IgD-negative memory B cell (primary cell): ENCODE measurements around the gene PPIA. TPM values are rescaled to one million over a fixed set of nuclear protein-coding genes. Genes with fewer than 3 reads are reported as not detected.

Experiments used
- H3K27ac Mint-ChIP-seq, 3 donors: one replicate each; pipeline ENCODE4 v1.8.0; 2020 to 2022; ENCODE audit warnings: mild to moderate bottlenecking in 3 of 3, mixed read lengths in 3 of 3, moderate library complexity in 1 of 3
- H3K27me3 Mint-ChIP-seq: one replicate; pipeline ENCODE4 v1.8.0; 2021; ENCODE audit warnings: mixed read lengths
- H3K36me3 Mint-ChIP-seq: one replicate; pipeline ENCODE4 v1.8.0; 2020; ENCODE audit warnings: mild to moderate bottlenecking, mixed read lengths
- H3K4me1 Mint-ChIP-seq, 3 donors: one replicate each; pipeline ENCODE4 v1.8.0; 2020 to 2022; ENCODE audit warnings: mixed read lengths in 3 of 3, mild to moderate bottlenecking in 1 of 3
- H3K4me3 Mint-ChIP-seq, 4 donors: one replicate each; pipeline ENCODE4 v1.8.0; 2020 to 2022; ENCODE audit warnings: mild to moderate bottlenecking in 4 of 4, mixed read lengths in 4 of 4, moderate library complexity in 3 of 4
- H3K9me3 Mint-ChIP-seq, 3 donors: one replicate each; pipeline ENCODE4 v1.8.0; 2020 to 2021; ENCODE audit warnings: mixed read lengths in 3 of 3, mild to moderate bottlenecking in 1 of 3
- polyA plus RNA-seq: library from polyadenylated mRNA; unstranded; fragments of 300-500 nt; fragmentation: Illumina TruSeq; gene quantifications from one replicate; pipeline ENCODE4 v1.2.3, GENCODE V29; 2021

PPIA gene
- 4,265 TPM for polyA plus RNA-seq

DNA sequence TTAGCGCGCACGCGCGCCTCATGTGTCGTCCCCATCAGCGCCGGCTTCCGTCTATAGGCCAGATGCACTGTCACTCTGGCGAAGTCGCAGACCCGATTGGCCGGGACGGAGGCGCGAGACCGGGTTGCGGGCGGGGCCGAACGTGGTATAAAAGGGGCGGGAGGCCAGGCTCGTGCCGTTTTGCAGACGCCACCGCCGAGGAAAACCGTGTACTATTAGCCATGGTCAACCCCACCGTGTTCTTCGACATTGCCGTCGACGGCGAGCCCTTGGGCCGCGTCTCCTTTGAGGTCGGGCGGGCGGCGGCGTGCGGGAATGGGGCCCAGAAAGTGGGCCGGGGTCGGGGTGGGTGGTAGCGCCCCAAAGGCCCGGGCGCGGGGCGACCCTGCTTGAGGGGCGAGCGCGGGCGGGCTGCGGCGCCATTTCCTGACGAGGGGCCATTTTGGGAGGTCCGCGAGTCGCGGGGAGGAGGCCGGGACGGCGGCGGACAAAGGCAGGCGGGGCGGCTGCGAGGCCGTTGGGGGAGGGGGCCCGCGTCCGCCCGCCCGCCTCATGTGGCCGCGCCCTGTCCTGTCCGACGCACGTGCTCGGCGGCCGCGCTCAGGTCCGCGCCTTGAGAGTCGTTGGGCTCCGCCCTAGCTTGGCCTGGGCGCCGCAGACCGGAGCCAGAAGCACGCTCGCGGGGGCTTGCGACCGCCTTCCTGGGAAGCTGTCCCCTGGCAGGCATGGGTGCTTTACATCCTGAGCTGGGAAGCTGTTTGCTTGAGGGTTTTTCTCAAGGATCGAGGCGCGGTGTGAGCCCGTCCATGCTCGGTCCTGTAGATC is at the start of gene PPIA:
TSS of gene PPIA (plus strand) at position 178 of the 825 bp plus-strand sequence. CDS start at position 222, 44 bp downstream.
- H3K27me3 Mint-ChIP-seq = no peaks in the 10 kb centered on the region

DNA sequence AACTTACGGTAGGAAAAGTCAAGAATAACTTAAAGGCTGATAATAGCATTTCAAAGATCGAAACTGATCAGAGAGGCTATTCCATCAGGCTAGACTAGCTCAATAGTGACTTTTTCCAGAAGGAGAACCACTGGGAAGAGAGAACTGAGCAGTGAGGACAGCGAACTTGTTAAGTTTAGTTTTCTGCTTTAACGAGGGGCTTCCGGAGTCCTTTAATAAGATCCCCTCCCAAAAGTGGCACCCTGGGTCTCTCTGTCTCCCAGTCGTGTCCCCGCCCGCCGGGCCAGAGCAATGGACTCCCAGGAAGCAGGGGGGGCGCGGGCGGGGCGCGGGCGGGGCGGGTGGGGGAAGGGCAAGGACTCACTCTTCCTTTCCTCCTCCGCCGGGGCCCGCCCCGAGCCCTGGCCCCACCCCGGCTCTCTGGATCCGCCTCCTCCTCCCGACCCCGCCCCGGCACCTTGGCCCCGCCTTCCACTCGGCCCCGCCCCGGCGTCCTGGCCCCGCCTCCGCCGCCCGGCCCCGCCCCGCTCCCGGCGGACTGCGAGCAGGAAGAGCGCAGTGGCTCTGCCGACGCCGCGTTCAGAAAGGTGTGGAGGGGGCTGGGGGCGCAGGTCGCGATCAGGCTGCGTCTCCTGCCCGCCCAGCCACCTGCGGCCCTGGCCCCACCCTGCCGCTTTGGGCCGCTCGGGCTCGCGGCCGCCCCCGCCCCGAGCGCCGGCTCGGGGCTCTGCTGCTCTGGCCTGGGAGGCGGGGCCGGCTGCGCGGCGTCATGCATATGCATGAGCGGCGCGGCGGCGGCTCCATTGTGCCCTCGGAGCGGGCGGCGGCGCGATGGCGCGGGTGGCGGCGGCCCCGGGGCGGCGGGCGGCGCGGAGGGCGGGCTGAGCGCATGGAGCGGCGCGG is 48.2 kb upstream of the PPIA start, which contains the start of gene ZMIZ2:
TSS of gene ZMIZ2 (plus strand) at position 803 of the 903 bp plus-strand sequence. CDS start 7,403 bp downstream, outside the sequence.
- H3K27ac Mint-ChIP-seq = peak within 1 kb of the TSS; percentile 98 to 99 (median 99)
- H3K27me3 Mint-ChIP-seq = no peaks in the 10 kb centered on the region
- peak within 1 kb of the TSS; percentile 85 to 95 (median 92) for H3K4me3 Mint-ChIP-seq
- peaks cover 3% of the 10 kb centered on the region for H3K36me3 Mint-ChIP-seq
- H3K4me1 Mint-ChIP-seq = peaks cover 28 to 41% (median 39%) of the 10 kb centered on the region in 3 donors
- H3K9me3 Mint-ChIP-seq = no peaks in the 10 kb centered on the region

More for the DNA sequence above, at the start of gene PPIA:
- Mint-ChIP-seq H3K4me1 (peaks cover 20 to 29% (median 22%) of the 10 kb centered on the region in 3 donors), H3K27ac (peak within 1 kb of the TSS; percentile 97 to 98 (median 97)), H3K9me3 (no peaks in the 10 kb centered on the region), H3K36me3 (peaks cover 2% of the 10 kb centered on the region), H3K4me3 (peak within 1 kb of the TSS; percentile 94 to 98 (median 96))

DNA sequence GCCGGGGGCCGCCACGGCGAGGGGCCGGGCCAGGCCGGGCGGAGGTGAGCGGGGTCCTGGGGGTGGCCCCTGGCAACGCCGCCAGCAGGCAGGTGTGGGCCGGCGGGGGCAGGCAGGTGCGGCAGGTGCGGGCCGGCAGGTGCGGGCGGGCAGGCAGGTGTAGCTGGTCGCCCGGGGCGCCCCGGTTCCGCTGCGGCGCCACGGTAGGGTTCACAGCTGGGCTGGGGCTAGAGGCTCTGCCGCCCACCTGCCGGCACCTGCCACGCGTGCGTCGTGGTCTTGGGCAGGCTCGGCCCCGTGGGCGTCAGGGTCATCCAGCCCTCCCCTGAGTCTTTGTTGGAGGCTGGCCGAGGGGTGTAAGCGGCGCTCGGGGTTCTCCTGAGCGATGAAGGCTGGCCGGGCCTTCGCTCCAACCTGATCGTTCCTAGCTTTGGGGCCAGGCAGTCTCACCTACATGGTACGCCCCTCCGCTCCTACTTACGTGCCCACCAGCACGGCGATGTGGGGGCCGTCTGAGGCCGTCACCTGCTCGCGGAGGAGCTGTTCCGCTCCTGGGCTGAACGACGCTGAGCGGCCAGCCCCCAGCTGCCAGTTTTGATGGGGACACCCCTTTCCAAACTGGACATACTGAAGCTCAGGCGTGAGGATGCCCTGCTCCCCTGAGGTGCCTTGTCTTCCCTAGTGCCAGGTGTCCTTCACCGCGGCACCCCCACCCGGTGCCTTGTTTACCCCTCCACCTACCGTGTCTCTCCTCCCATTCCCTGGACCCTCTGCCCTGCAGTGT is 47.3 kb upstream of the PPIA start:
- peaks cover 3% of the 10 kb centered on the region for H3K36me3 Mint-ChIP-seq
- H3K27me3 Mint-ChIP-seq = no peaks in the 10 kb centered on the region
- no peaks in the 10 kb centered on the region for H3K9me3 Mint-ChIP-seq
- peak overlapping the region; percentile 98 to 99 (median 99) for H3K27ac Mint-ChIP-seq
- peak overlapping the region; percentile 85 to 94 (median 92) for H3K4me3 Mint-ChIP-seq
- peaks cover 30 to 42% (median 42%) of the 10 kb centered on the region in 3 donors for H3K4me1 Mint-ChIP-seq

DNA sequence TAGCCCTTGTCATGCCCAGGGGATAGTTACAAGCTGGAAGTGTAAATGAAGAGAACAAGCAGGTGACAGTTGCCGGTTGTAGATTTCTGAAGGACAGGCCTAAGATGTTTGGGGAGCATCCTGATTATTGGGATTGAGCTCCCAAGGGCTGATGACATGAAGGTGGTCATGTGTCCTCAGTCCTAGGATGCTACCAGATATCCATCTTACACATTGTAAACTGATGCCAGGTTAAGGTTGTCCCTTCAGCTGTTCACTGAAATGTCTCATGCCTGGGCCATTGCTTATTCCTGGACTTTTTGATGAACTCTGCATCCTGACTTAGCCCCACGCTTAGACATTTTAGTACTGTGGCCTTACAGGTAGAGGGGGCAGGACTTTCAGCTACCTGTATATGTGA is 46.5 kb upstream of the PPIA start:
- no peaks in the 10 kb centered on the region for H3K27me3 Mint-ChIP-seq
- no peaks in the 10 kb centered on the region for H3K9me3 Mint-ChIP-seq
- peak overlapping the region; percentile 98 to 99 (median 99) for H3K27ac Mint-ChIP-seq
- H3K4me1 Mint-ChIP-seq = peaks cover 30 to 47% (median 36%) of the 10 kb centered on the region in 3 donors
- peaks cover 3% of the 10 kb centered on the region for H3K36me3 Mint-ChIP-seq
- H3K4me3 Mint-ChIP-seq = peak overlapping the region; percentile 85 to 94 (median 92)

DNA sequence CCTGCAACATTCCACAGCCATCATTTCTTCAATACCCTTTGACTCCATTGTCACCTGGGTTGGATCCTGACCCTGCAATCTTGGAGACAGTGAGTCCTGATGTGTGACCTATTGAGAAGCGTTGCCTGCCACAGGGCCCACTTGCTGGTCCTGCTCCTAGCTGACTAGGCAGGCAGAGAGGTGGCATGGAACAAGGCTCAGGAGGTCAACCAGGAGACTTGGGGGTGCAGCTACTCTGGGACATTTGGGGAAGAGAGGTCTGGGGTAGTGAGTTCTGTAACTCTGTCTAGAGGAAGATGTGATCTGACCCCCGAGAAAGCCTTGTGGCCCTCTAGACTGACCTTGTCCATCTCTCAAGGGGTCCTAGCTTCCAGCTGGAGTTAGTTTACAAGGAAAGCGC is 46.1 kb upstream of the PPIA start:
- Mint-ChIP-seq H3K27me3 (no peaks in the 10 kb centered on the region), H3K4me1 (peaks cover 30 to 51% (median 36%) of the 10 kb centered on the region in 3 donors), H3K9me3 (no peaks in the 10 kb centered on the region), H3K36me3 (peaks cover 3% of the 10 kb centered on the region), H3K27ac (peak overlapping the region; percentile 98 to 99 (median 99)), H3K4me3 (peak overlapping the region; percentile 85 to 94 (median 92))

DNA sequence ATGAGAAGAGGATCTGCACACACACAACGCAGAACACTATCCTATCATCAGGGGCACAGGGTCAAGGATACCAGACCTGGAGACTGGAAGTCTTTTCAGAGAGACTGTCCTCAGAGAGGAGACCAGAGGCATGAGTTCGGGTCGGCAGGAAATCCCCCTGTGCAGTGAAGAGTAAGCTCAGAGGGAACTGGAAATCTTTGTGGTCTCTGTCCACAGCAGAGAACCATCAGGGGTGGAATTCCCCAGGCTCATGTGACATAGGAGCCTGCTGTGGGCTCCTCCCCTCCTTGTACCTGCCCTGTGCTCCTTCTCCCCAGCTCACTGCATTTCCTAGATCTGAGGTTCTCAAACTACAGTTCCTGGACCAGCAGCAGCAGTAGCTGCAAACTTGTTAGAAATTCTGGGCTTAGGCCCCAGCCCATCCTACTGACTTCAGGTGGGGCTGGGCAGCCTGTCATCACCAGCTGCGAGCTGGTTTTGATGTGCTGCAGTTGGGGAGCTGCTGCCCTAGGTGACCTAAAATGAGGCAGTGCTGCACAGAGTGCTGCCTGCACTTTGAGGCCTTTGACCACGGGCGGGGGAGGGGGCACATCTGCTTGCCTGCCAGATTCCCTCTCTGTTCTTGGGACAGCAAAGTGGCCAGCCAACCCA is 45.4 kb upstream of the PPIA start:
- Mint-ChIP-seq H3K27me3 (no peaks in the 10 kb centered on the region), H3K4me3 (peak overlapping the region; percentile 85 to 94 (median 92)), H3K36me3 (peaks cover 3% of the 10 kb centered on the region), H3K9me3 (no peaks in the 10 kb centered on the region), H3K4me1 (peaks cover 30 to 53% (median 36%) of the 10 kb centered on the region in 3 donors), H3K27ac (peak overlapping the region; percentile 98 to 99 (median 99))

DNA sequence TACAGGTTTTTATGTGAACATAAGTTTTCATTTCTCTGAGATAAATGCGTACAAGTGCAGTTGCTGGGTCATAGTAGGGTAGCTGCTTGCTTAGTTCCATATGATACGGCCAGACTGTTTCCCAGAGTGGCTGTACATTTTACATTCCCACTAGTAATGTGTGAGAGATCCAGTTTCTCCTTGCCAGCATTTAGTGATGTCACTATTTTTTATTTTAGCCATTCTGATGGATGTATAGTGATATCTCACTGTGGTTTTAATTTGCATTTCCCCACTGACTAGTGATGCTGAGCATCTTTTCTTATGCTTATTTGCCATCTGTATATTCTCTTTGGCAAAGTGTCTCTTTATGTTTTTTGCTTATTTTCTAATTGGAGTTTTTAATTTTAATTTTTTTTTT is 43.7 kb upstream of the PPIA start:
- Mint-ChIP-seq H3K9me3 (no peaks in the 10 kb centered on the region), H3K27ac (peak overlapping the region; percentile 95 to 99 (median 99)), H3K36me3 (peaks cover 2% of the 10 kb centered on the region), H3K4me3 (peak overlapping the region; percentile 16 to 81 (median 70)), H3K4me1 (peaks cover 27 to 49% (median 31%) of the 10 kb centered on the region in 3 donors), H3K27me3 (no peaks in the 10 kb centered on the region)

DNA sequence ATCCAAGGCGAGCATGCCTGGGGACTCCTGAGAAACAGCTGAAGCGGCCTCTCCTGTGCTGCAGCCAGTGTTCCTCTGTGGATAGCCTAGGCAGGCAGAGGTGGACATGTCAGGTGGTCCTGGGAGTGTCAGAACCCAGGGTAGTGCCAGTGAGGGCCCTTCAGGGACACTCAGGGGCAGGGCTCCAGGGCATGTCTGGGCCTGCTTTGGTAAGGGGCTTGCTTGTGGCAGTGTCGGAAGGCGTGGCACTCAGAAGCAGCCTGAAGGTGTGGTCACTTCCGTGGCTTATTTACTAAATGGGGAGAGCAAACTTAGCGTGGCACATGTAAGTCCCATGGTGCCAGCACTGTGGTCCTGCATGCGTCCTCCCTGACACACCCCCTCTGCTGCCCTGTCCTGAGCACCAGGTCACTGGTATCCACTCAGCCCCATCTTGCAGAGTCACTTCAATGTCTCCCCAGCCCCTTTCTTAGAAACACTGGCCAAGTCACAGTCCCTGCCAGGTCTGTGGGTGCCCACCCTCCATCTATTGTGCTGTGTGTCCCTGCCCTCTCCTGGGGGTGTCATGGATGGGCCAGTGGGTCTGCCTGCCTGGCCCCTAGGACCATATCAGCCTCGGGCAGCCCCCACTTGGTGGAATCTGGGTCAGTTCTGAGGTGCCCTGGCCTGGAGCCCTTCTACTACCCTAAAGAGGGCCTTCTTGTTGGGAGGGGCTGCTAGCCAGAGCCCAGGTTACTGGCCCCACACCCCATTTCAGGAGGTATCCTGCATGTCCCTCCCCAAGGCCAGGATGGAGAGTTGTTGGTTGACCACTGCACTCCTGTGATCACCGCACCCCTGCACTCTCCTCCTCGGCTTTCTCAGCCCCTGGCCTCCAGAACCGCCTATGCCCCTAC is 41.4 kb upstream of the PPIA start:
- peaks cover 22 to 43% (median 30%) of the 10 kb centered on the region in 3 donors for H3K4me1 Mint-ChIP-seq
- no peaks in the 10 kb centered on the region for H3K27me3 Mint-ChIP-seq
- peak overlapping the region; percentile 46 to 99 (median 80) for H3K27ac Mint-ChIP-seq
- peaks cover 2% of the 10 kb centered on the region for H3K36me3 Mint-ChIP-seq
- peak overlapping the region in 2 of 4 donors; percentile 52 to 68 for H3K4me3 Mint-ChIP-seq
- H3K9me3 Mint-ChIP-seq = no peaks in the 10 kb centered on the region

DNA sequence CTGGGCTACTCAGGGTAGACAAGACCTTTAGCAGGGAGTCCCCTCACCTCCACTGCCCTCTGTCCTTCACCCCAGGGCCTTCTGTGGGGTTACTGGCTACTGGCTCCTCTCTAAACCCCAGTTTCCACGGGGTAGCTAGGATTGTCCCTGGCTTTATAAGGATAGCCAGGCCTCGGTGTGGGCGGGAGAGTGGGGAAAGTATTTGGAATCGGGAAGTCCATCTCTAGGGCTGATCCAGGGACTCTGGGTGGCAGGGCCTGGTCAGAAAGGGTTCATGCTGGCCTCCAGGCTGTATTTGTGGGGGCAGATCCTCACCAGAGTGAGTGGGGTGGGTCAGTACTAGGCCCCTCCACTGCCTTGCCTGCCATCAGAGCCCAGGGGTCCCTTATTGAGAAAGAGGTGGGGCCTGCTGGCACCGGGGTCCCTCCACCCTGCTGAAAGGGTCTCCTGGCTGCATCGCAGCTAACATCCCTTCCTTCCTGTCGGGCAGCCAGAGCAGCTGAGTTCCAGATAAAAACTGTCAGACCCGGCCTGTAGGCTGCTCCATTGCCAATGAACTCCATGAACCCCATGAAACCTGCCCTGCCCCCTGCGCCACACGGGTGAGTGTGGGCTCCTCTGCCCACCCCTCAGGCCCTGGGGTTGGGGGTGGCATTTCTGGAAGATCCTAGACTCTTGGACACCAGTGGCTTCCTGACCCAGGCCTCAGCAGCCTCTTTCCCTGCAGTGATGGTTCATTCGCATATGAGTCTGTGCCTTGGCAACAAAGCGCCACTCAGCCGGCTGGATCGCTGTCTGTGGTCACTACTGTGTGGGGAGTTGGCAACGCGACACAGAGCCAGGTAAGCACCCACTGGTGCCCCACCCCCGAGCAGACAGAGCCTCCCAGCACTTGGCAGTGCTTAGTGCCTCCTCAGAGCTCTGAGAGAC is 40.5 kb upstream of the PPIA start:
- Mint-ChIP-seq H3K27me3 (no peaks in the 10 kb centered on the region), H3K36me3 (peaks cover 5% of the 10 kb centered on the region), H3K4me3 (peak overlapping the region in 1 of 4 donors; percentile 23), H3K9me3 (no peaks in the 10 kb centered on the region), H3K27ac (no peak overlapping the region), H3K4me1 (peaks cover 14 to 35% (median 21%) of the 10 kb centered on the region in 3 donors)

DNA sequence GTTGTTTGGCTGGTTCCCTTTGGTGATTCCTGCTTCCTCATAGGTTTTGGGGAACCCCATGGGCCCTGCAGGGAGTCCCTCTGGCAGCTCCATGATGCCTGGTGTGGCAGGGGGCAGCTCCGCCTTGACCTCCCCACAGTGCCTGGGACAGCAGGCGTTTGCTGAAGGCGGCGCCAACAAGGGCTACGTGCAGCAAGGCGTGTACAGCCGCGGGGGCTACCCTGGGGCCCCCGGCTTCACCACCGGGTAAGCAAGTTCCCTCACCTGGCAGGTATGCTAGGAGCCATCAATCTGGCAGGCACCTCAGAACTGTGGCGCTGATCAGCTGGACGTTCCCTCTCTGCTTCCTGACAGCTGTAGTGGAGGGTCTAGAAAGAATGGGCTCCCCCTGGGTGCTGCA is 39.6 kb upstream of the PPIA start:
- Mint-ChIP-seq H3K4me3 (no peak overlapping the region), H3K27me3 (no peaks in the 10 kb centered on the region), H3K27ac (no peak overlapping the region), H3K4me1 (peaks cover 10 to 29% (median 16%) of the 10 kb centered on the region in 3 donors), H3K36me3 (peaks cover 5% of the 10 kb centered on the region), H3K9me3 (no peaks in the 10 kb centered on the region)

DNA sequence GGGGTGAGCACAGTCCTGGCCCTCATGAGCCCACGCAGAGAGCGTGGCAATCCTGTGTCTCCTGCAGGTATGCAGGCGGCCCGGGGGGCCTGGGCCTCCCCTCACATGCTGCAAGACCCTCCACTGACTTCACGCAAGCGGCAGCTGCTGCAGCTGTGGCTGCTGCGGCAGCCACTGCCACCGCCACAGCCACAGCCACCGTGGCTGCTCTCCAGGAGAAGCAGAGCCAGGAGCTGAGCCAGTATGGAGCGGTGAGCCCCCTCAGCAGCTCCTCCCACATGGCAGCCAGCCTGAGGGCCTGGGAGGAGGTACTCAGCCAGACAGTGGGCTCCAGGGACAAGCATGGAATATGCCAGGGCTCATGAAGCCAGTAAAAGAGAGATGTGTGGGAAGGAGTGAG is 39.2 kb upstream of the PPIA start:
- Mint-ChIP-seq H3K4me1 (peaks cover 8 to 25% (median 14%) of the 10 kb centered on the region in 3 donors), H3K27me3 (no peaks in the 10 kb centered on the region), H3K27ac (no peak overlapping the region)

DNA sequence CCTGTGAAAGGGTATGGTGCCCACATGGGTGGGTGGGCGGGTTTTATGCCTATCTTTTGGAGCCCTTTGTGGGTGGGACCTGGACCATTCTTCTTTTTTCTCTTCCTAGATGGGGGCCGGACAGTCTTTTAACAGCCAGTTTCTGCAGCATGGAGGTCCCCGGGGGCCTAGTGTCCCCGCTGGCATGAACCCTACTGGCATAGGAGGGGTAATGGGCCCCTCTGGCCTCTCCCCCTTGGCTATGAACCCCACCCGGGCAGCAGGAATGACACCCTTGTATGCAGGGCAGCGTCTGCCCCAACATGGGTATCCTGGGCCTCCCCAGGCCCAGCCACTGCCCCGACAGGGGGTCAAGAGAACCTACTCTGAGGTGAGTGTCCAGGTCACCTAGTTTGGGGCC is 38.7 kb upstream of the PPIA start:
- H3K36me3 Mint-ChIP-seq = peaks cover 3% of the 10 kb centered on the region
- H3K27me3 Mint-ChIP-seq = no peaks in the 10 kb centered on the region
- no peaks in the 10 kb centered on the region for H3K9me3 Mint-ChIP-seq
- no peak overlapping the region for H3K4me3 Mint-ChIP-seq
- no peak overlapping the region for H3K27ac Mint-ChIP-seq
- H3K4me1 Mint-ChIP-seq = peaks cover 4 to 20% (median 10%) of the 10 kb centered on the region in 3 donors

More for the DNA sequence above, 39.2 kb upstream of the PPIA start:
- Mint-ChIP-seq H3K36me3 (peaks cover 5% of the 10 kb centered on the region), H3K4me3 (peak overlapping the region in 1 of 4 donors; percentile 39), H3K9me3 (no peaks in the 10 kb centered on the region)
